OCI-LY7 (cell line): ENCODE results near the gene FDX2. TPM values are rescaled to one million over a fixed set of nuclear protein-coding genes. Genes with fewer than 3 reads are reported as not detected.

Experiments
- BruUV-seq: library from RNA; stranded (reverse); fragments of 400-500 nt; replicated peaks from 2 replicates; lab custom pipeline; 2021; lab: Mats Ljungman, UMichigan
- CTCF ChIA-PET: fragments of 300-600 bp; sonication (Branson Sonifier 250); formaldehyde crosslinking; loops from one replicate; lab custom pipeline; 2022; ENCODE audit warnings: antibody characterized with exemption; ENCODE audit not compliant: unreplicated experiment; lab: Charles Lee
- POLR2A ChIA-PET: fragments of 300-600 bp; sonication (Branson Sonifier 250); formaldehyde crosslinking; loops from one replicate; lab custom pipeline; 2022; ENCODE audit warnings: antibody characterized with exemption; lab: Charles Lee
- DNase-seq: peaks from one replicate; pipeline ENCODE4 v3.0.0-alpha.2; 2015; ENCODE audit warnings: low spot score
- H2AFZ ChIP-seq: fragments of 200-600 bp; sonication (generic), shearing (Covaris generic); 2 replicates; pipeline ENCODE4 v1.6.1; 2014; ENCODE audit warnings: mild to moderate bottlenecking, antibody characterized with exemption, low read length, moderate library complexity
- H3K27ac ChIP-seq: fragments of 200-600 bp; sonication (generic); 2 replicates; pipeline ENCODE4 v1.5.1; 2014; ENCODE audit warnings: mixed run types, low read depth, mild to moderate bottlenecking, moderate library complexity, low read length, inconsistent platforms; ENCODE audit not compliant: poor library complexity, severe bottlenecking
- H3K36me3 ChIP-seq: fragments of 200-600 bp; sonication (generic); 2 replicates; pipeline ENCODE4 v1.6.1; 2014; ENCODE audit warnings: mild to moderate bottlenecking, antibody characterized with exemption, low read length, moderate library complexity, mixed read lengths; ENCODE audit not compliant: insufficient read depth
- H3K4me1 ChIP-seq: fragments of 200-600 bp; sonication (generic); 2 replicates; pipeline ENCODE4 v1.5.1; 2014; ENCODE audit warnings: mild to moderate bottlenecking, low read length; ENCODE audit not compliant: insufficient read depth, poor library complexity, severe bottlenecking
- H3K4me2 ChIP-seq: fragments of 200-600 bp; sonication (generic); 2 replicates; pipeline ENCODE4 v1.6.1; 2014; ENCODE audit warnings: mild to moderate bottlenecking, low read length
- H3K4me3 ChIP-seq: fragments of 200-600 bp; sonication (generic); 2 replicates; pipeline ENCODE4 v1.5.1; 2014; ENCODE audit warnings: mild to moderate bottlenecking, low read depth, low read length; ENCODE audit not compliant: poor library complexity, severe bottlenecking
- H3K79me2 ChIP-seq: fragments of 200-600 bp; sonication (generic); 2 replicates; pipeline ENCODE4 v1.6.1; 2016; ENCODE audit warnings: low read depth, mild to moderate bottlenecking, low read length, moderate library complexity, mixed read lengths; ENCODE audit not compliant: insufficient read depth
- H3K9me2 ChIP-seq: fragments of 200-600 bp; sonication (generic); 2 replicates; pipeline ENCODE4 v1.6.1; 2016; ENCODE audit warnings: mild to moderate bottlenecking, low read length, mixed read lengths; ENCODE audit not compliant: insufficient read depth
- H3K9me3 ChIP-seq: fragments of 200-600 bp; sonication (generic); 2 replicates; pipeline ENCODE4 v1.6.1; 2014; ENCODE audit warnings: mild to moderate bottlenecking, mixed run types, low read length, mixed read lengths
- H4K20me1 ChIP-seq: fragments of 200-600 bp; sonication (generic); 2 replicates; pipeline ENCODE4 v1.6.1; 2014; ENCODE audit warnings: mild to moderate bottlenecking, antibody characterized with exemption, low read length, moderate library complexity, mixed read lengths; ENCODE audit not compliant: insufficient read depth
- CTCF ChIP-seq: fragments of 200-600 bp; sonication (generic); conservative IDR thresholded peaks from 2 replicates; pipeline ENCODE4 v1.5.1; 2014; ENCODE audit warnings: mild to moderate bottlenecking, antibody characterized with exemption, low read length, moderate library complexity, mixed read lengths
- EZH2phosphoT487 ChIP-seq: fragments of 200-600 bp; sonication (generic); IDR thresholded peaks from 2 replicates; pipeline ENCODE4 v1.6.1; 2018; ENCODE audit warnings: low read depth, borderline replicate concordance, mild to moderate bottlenecking, mixed run types, antibody characterized with exemption, low read length, moderate library complexity, mixed read lengths
- intact Hi-C: fragments of 100-400 bp; cut with micrococcal nuclease; formaldehyde crosslinking; loops from one replicate; pipeline ENCODE4 v1.10.0; 2022; ENCODE audit not compliant: unreplicated experiment
- small RNA-seq: library from RNA; depleted of rRNA; stranded (forward); fragments of <200 nt; gene quantifications from one replicate; pipeline ENCODE3, GENCODE V24; 2014
- total RNA-seq, 2 experiments: library from RNA; depleted of rRNA in 1 of 2; stranded (reverse); fragments of >200 nt in 1 of 2; shearing (Covaris generic) in 1 of 2; gene quantifications; 2 replicates each; pipeline ENCODE4 v1.2.3, GENCODE V29; 2014 to 2022

FDX2 gene
- total RNA-seq, 2 experiments from 2014 or later = 17.1 to 17.2 TPM

- CTCF ChIA-PET = interaction anchor here (1.4 kb wide), 1 partner anchor 29 kb away, joined by 5 read pairs; the partner anchor contains the start of gene ICAM5
- POLR2A ChIA-PET = interaction anchor here (0.6 to 2.0 kb wide), 5 partner anchors 11 to 126 kb away, joined by 4 to 7 read pairs (median 4); partner anchors contain the start of genes ICAM1, RAVER1 and TYK2
- Histone ChIP-seq H3K4me2 (no peak overlapping the region), H4K20me1 (0 out of 2 replicates have a peak, but pooled peaks cover 4% of the 10 kb centered on the region), H3K79me2 (no peaks in the 10 kb centered on the region), H2AFZ (no peak overlapping the region), H3K4me3 (no peak overlapping the region), H3K27ac (no peak overlapping the region), H3K4me1 (peaks cover 6% of the 10 kb centered on the region), H3K36me3 (peaks cover 51% of the 10 kb centered on the region), H3K9me3 (no peaks in the 10 kb centered on the region), H3K9me2 (no peaks in the 10 kb centered on the region)
- no peak for DNase-seq
- intact Hi-C loops = no loop called here
- BruUV-seq = no TSS peak
- TF ChIP-seq EZH2phosphoT487 = no peak
- no peak for TF ChIP-seq CTCF
These were observed 55.7 kb downstream of the FDX2 start for GRCh38 chr19:10260141-10260584.

Small RNAs within 50 kb of the gene (small RNA-seq; reads per million reads assigned to genes)
- gene AC011511.1 = not detected
- not detected for gene AC011511.4

Other genes starting within 250 kb of the FDX2 start
- gene SHFL, start 229.7 kb downstream of the FDX2 start, total RNA-seq (2014; rRNA removed; shearing (Covaris generic)) = 21.9 and 32.9 TPM in 2 replicates
- gene SHFL, start 229.7 kb downstream of the FDX2 start, total RNA-seq (2022) = 28.5 and 30.9 TPM in 2 replicates
- 7.3 and 8.4 TPM in 2 replicates for gene ANGPTL6, start 213.3 kb downstream of the FDX2 start, total RNA-seq (2014; rRNA removed; shearing (Covaris generic))
- 8.3 and 10.1 TPM in 2 replicates for gene ANGPTL6, start 213.3 kb downstream of the FDX2 start, total RNA-seq (2022)
- 77.1 and 85.8 TPM in 2 replicates for gene PPAN, start 209.7 kb downstream of the FDX2 start, total RNA-seq (2014; rRNA removed; shearing (Covaris generic))
- 88.3 and 116 TPM in 2 replicates for gene PPAN, start 209.7 kb downstream of the FDX2 start, total RNA-seq (2022)
- 8.8 and 11.9 TPM in 2 replicates for gene P2RY11, start 204.3 kb downstream of the FDX2 start, total RNA-seq (2014; rRNA removed; shearing (Covaris generic))
- gene P2RY11, start 204.3 kb downstream of the FDX2 start, total RNA-seq (2022) = 31.1 and 43.3 TPM in 2 replicates
- 255 and 287 TPM in 2 replicates for gene EIF3G, start 196.1 kb downstream of the FDX2 start, total RNA-seq (2014; rRNA removed; shearing (Covaris generic))
- 256 TPM in 2 replicates for gene EIF3G, start 196.1 kb downstream of the FDX2 start, total RNA-seq (2022)
- 329 and 365 TPM in 2 replicates for gene DNMT1, start 121.1 kb downstream of the FDX2 start, total RNA-seq (2014; rRNA removed; shearing (Covaris generic))
- 680 and 699 TPM in 2 replicates for gene DNMT1, start 121.1 kb downstream of the FDX2 start, total RNA-seq (2022)
- 27.0 and 27.8 TPM in 2 replicates for gene S1PR2, start 84.7 kb downstream of the FDX2 start, total RNA-seq (2014; rRNA removed; shearing (Covaris generic))
- 51.6 and 64.5 TPM in 2 replicates for gene S1PR2, start 84.7 kb downstream of the FDX2 start, total RNA-seq (2022)
- 134 and 148 TPM in 2 replicates for gene MRPL4, start 63.8 kb downstream of the FDX2 start, total RNA-seq (2014; rRNA removed; shearing (Covaris generic))
- 132 and 155 TPM in 2 replicates for gene MRPL4, start 63.8 kb downstream of the FDX2 start, total RNA-seq (2022)
- gene ICAM1, start 44.9 kb downstream of the FDX2 start, total RNA-seq (2014; rRNA removed; shearing (Covaris generic)) = 12.0 and 15.8 TPM in 2 replicates
- 13.4 and 13.5 TPM in 2 replicates for gene ICAM1, start 44.9 kb downstream of the FDX2 start, total RNA-seq (2022)
- not detected in 2 replicates for gene ICAM4, start 29.1 kb downstream of the FDX2 start, total RNA-seq (2014; rRNA removed; shearing (Covaris generic))
- gene ICAM4, start 29.1 kb downstream of the FDX2 start, total RNA-seq (2022) = 0.38 and 0.53 TPM in 2 replicates
- 2.7 and 6.4 TPM in 2 replicates for gene ICAM5, start 26.1 kb downstream of the FDX2 start, total RNA-seq (2014; rRNA removed; shearing (Covaris generic))
- gene ICAM5, start 26.1 kb downstream of the FDX2 start, total RNA-seq (2022) = 10.8 and 12.6 TPM in 2 replicates
- gene ZGLP1, start 6.2 kb downstream of the FDX2 start, total RNA-seq (2014; rRNA removed; shearing (Covaris generic)) = 2.3 and 8.8 TPM in 2 replicates
- 5.4 and 5.7 TPM in 2 replicates for gene ZGLP1, start 6.2 kb downstream of the FDX2 start, total RNA-seq (2022)
- 21.6 and 35.7 TPM in 2 replicates for gene RAVER1, start 17.5 kb upstream of the FDX2 start, total RNA-seq (2014; rRNA removed; shearing (Covaris generic))
- gene RAVER1, start 17.5 kb upstream of the FDX2 start, total RNA-seq (2022) = 90.7 and 95.8 TPM in 2 replicates
- gene ICAM3, start 23.6 kb upstream of the FDX2 start, total RNA-seq (2014; rRNA removed; shearing (Covaris generic)) = 63.7 and 66.0 TPM in 2 replicates
- gene ICAM3, start 23.6 kb upstream of the FDX2 start, total RNA-seq (2022) = 76.4 and 82.0 TPM in 2 replicates
- 151 and 185 TPM in 2 replicates for gene TYK2, start 64.6 kb upstream of the FDX2 start, total RNA-seq (2014; rRNA removed; shearing (Covaris generic))
- 214 and 216 TPM in 2 replicates for gene TYK2, start 64.6 kb upstream of the FDX2 start, total RNA-seq (2022)
- gene CDC37, start 87.5 kb upstream of the FDX2 start, total RNA-seq (2014; rRNA removed; shearing (Covaris generic)) = 332 and 345 TPM in 2 replicates
- gene CDC37, start 87.5 kb upstream of the FDX2 start, total RNA-seq (2022) = 269 and 271 TPM in 2 replicates
- gene PDE4A, start 104.5 kb upstream of the FDX2 start, total RNA-seq (2014; rRNA removed; shearing (Covaris generic)) = 9.4 and 16.4 TPM in 2 replicates
- gene PDE4A, start 104.5 kb upstream of the FDX2 start, total RNA-seq (2022) = 42.4 and 45.1 TPM in 2 replicates
- gene KEAP1, start 187.3 kb upstream of the FDX2 start, total RNA-seq (2014; rRNA removed; shearing (Covaris generic)) = 65.9 and 68.9 TPM in 2 replicates
- gene KEAP1, start 187.3 kb upstream of the FDX2 start, total RNA-seq (2022) = 64.9 and 93.5 TPM in 2 replicates
- gene S1PR5, start 201.4 kb upstream of the FDX2 start, total RNA-seq (2014; rRNA removed; shearing (Covaris generic)) = not detected in 2 replicates
- gene S1PR5, start 201.4 kb upstream of the FDX2 start, total RNA-seq (2022) = not detected in 2 replicates
- 21.1 and 29.6 TPM in 2 replicates for gene ATG4D, start 227.9 kb upstream of the FDX2 start, total RNA-seq (2014; rRNA removed; shearing (Covaris generic))
- 46.8 and 48.2 TPM in 2 replicates for gene ATG4D, start 227.9 kb upstream of the FDX2 start, total RNA-seq (2022)
- gene KRI1, start 250.0 kb upstream of the FDX2 start, total RNA-seq (2014; rRNA removed; shearing (Covaris generic)) = 44.9 and 53.6 TPM in 2 replicates
- 57.0 and 58.4 TPM in 2 replicates for gene KRI1, start 250.0 kb upstream of the FDX2 start, total RNA-seq (2022)